GM23338 (cell line): Measurements from ENCODE around the gene TGFBR3.

Source experiments
- CREB1 ChIP-seq: fragments of 250-450 bp; sonication (Bioruptor Pico); IDR thresholded peaks from 2 replicates; pipeline ENCODE4 v1.5.0; 2020; ENCODE audit warnings: low read depth, mild to moderate bottlenecking, moderate library complexity
- CTCF ChIP-seq, 2 experiments: fragments of 200-600 bp in 1 of 2; sonication (generic) in 1 of 2; conservative IDR thresholded peaks; 2 replicates each; pipeline versions ENCODE4 v1.5.1 to v1.6.1; 2016 to 2017; ENCODE audit warnings: antibody characterized with exemption in 2 of 2, low read depth in 2 of 2, mild to moderate bottlenecking in 2 of 2, moderate library complexity in 1 of 2
- ETS1 ChIP-seq: IDR thresholded peaks from 2 replicates; pipeline ENCODE4 v1.6.1; 2016; ENCODE audit warnings: antibody characterized with exemption
- EZH2 ChIP-seq: fragments of 200-600 bp; sonication (generic); IDR thresholded peaks from one replicate; pipeline ENCODE4 v1.8.0; 2017; ENCODE audit warnings: antibody characterized with exemption, mild to moderate bottlenecking, low read depth; ENCODE audit not compliant: unreplicated experiment
- EZH2phosphoT487 ChIP-seq: fragments of 200-600 bp; sonication (generic); IDR thresholded peaks from one replicate; pipeline ENCODE4 v1.8.1; 2018; ENCODE audit warnings: antibody characterized with exemption; ENCODE audit not compliant: unreplicated experiment
- JUNB ChIP-seq: IDR thresholded peaks from one replicate; pipeline ENCODE4 v1.6.1; 2016; ENCODE audit warnings: antibody characterized with exemption; ENCODE audit not compliant: unreplicated experiment
- NANOG ChIP-seq: IDR thresholded peaks from 2 replicates; pipeline ENCODE4 v1.6.1; 2016; ENCODE audit warnings: antibody characterized with exemption, borderline replicate concordance
- POLR2AphosphoS5 ChIP-seq: IDR thresholded peaks from 2 replicates; pipeline ENCODE4 v1.6.1; 2016; ENCODE audit warnings: antibody characterized with exemption, low read depth
- REST ChIP-seq: IDR thresholded peaks from one replicate; pipeline ENCODE4 v1.6.1; 2018; ENCODE audit warnings: antibody characterized with exemption; ENCODE audit not compliant: unreplicated experiment
- STAT1 ChIP-seq: IDR thresholded peaks from one replicate; pipeline ENCODE4 v1.6.1; 2016; ENCODE audit warnings: antibody characterized with exemption; ENCODE audit not compliant: unreplicated experiment
- ZNF331 ChIP-seq: fragments of 250-450 bp; sonication (Bioruptor Pico); IDR thresholded peaks from 2 replicates; pipeline ENCODE4 v1.5.0; 2020; ENCODE audit warnings: low read depth, mild to moderate bottlenecking, moderate library complexity
- ZNF462 ChIP-seq: fragments of 250-450 bp; sonication (Bioruptor Pico); IDR thresholded peaks from 2 replicates; pipeline ENCODE4 v1.5.0; 2020; ENCODE audit warnings: mild to moderate bottlenecking, moderate library complexity

GRCh38 chr1:91755702-91756287 lies 130.2 kb downstream of the TGFBR3 start:
- no peak for TF ChIP-seq CTCF (conservative IDR thresholded peaks at IDR 0.05; ENCODE audit: low read depth in 2 of 2)
- no peak for TF ChIP-seq POLR2AphosphoS5
- no peak for TF ChIP-seq REST
- no peak for TF ChIP-seq JUNB
- no peak for TF ChIP-seq CREB1 (CRISPR knock-in tag)
- TF ChIP-seq EZH2: no peak
- no peak for TF ChIP-seq EZH2phosphoT487
- TF ChIP-seq STAT1: no peak
- no peak for TF ChIP-seq NANOG
- no peak for TF ChIP-seq ETS1
- no peak for TF ChIP-seq ZNF331 (CRISPR knock-in tag)
- TF ChIP-seq ZNF462: no peak
